Measurements from ENCODE around the gene B4GALT6. TPM values are rescaled to one million over a fixed set of nuclear protein-coding genes. Genes with fewer than 3 reads are reported as not detected.

Gene B4GALT6
- total RNA-seq, 4 donors from 2014 or later = 5.0 to 20.7 (median 6.0) TPM

- no peak for DNase-seq
- no peaks in the 10 kb centered on the region for H3K36me3 ChIP-seq
- H3K4me1 ChIP-seq = no peaks in the 10 kb centered on the region
- no peak overlapping the region for H3K27ac ChIP-seq
- H3K9me3 ChIP-seq = no peaks in the 10 kb centered on the region
- no peaks in the 10 kb centered on the region for H3K27me3 ChIP-seq
- H3K4me3 ChIP-seq = no peak overlapping the region
- no peak for TF ChIP-seq CTCF (IDR thresholded peaks at IDR 0.05)
- no peak for TF ChIP-seq POLR2A (IDR thresholded peaks at IDR 0.05)
Measured at GRCh38 chr18:31701744-31702143, 17.4 kb upstream of the B4GALT6 start.

DNA sequence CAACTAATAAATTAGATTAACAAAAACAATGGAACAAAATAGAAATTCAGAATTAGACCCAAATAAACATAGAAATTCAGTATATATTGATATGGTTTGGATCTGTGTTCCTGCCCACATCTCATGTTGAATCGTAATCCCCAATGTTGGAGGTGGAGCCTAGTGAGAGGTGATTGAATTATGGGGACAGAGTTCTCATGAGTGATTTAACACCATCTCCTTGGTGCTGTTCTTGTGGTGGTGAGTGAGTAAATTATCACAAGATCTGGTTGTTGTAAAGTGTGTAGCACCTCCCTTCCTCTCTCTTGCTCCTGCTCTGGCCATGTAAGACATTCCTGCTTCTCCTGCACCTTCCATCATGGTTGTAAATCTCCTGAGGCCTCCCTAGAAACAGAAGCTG, 16.6 kb upstream of the B4GALT6 start:
- no peaks in the 10 kb centered on the region for H3K36me3 ChIP-seq
- no peak for DNase-seq
- no peak overlapping the region for H3K27ac ChIP-seq
- no peak overlapping the region for H3K4me3 ChIP-seq
- TF ChIP-seq CTCF (IDR thresholded peaks at IDR 0.05) = no peak
- no peak for TF ChIP-seq POLR2A (IDR thresholded peaks at IDR 0.05)
- H3K4me1 ChIP-seq = no peaks in the 10 kb centered on the region
- H3K9me3 ChIP-seq = no peaks in the 10 kb centered on the region
- H3K27me3 ChIP-seq = no peaks in the 10 kb centered on the region

- Histone ChIP-seq H3K27me3 (no peaks in the 10 kb centered on the region), H3K4me3 (no peak overlapping the region), H3K4me1 (no peaks in the 10 kb centered on the region), H3K27ac (no peak overlapping the region), H3K9me3 (no peaks in the 10 kb centered on the region), H3K36me3 (no peaks in the 10 kb centered on the region)
- no peak for DNase-seq
- TF ChIP-seq POLR2A (IDR thresholded peaks at IDR 0.05) (no peak), CTCF (IDR thresholded peaks at IDR 0.05) (no peak)
Measured at GRCh38 chr18:31697351-31698298, 13.2 kb upstream of the B4GALT6 start.

DNA sequence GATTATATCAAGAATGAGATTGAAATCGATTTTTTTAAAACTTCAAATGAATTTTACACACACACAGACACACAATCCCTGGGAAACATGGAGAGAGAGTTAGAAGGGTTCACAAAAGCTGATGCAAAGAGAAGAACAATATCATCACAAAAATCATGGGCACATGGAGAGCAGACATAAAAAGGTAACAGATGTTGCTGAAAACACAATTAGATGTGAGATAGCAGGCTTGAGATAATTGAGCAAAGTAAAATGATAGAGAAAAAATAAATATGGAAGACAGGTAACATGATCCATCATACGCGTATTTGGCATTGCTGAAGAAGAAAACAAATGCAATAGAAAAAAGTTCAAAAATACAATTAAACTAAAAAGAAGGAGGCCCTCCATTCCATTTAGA, 11.6 kb upstream of the B4GALT6 start:
- TF ChIP-seq POLR2A (IDR thresholded peaks at IDR 0.05) (no peak), CTCF (IDR thresholded peaks at IDR 0.05) (no peak)
- no peaks in the 10 kb centered on the region for H3K4me1 ChIP-seq
- no peaks in the 10 kb centered on the region for H3K9me3 ChIP-seq
- no peaks in the 10 kb centered on the region for H3K36me3 ChIP-seq
- no peak overlapping the region for H3K27ac ChIP-seq
- H3K4me3 ChIP-seq = no peak overlapping the region
- no peak for DNase-seq
- no peaks in the 10 kb centered on the region for H3K27me3 ChIP-seq

- Histone ChIP-seq H3K27ac (no peak overlapping the region), H3K4me3 (no peak overlapping the region), H3K4me1 (no peaks in the 10 kb centered on the region), H3K36me3 (no peaks in the 10 kb centered on the region), H3K9me3 (no peaks in the 10 kb centered on the region), H3K27me3 (no peaks in the 10 kb centered on the region)
- no peak for DNase-seq
- no peak for TF ChIP-seq CTCF (IDR thresholded peaks at IDR 0.05)
- no peak for TF ChIP-seq POLR2A (IDR thresholded peaks at IDR 0.05)
Measured at GRCh38 chr18:31694297-31694696, 9.9 kb upstream of the B4GALT6 start.
